Smooth muscle cell (in vitro differentiated cells): Measurements from ENCODE around the gene SHISAL1. TPM values are rescaled to one million over a fixed set of nuclear protein-coding genes. Genes with fewer than 3 reads are reported as not detected.

ENCODE experiments used
- DNase-seq: peaks from one replicate; lab custom pipeline; 2025; ENCODE audit not compliant: unreplicated experiment; lab: John Stamatoyannopoulos, UW
- H2AFZ ChIP-seq: fragments of 200-600 bp; sonication (generic); 2 replicates; pipeline ENCODE4 v1.6.0; 2016; ENCODE audit warnings: antibody characterized with exemption, low read depth, mild to moderate bottlenecking
- H3F3A ChIP-seq: fragments of 200-600 bp; sonication (generic); 2 replicates; pipeline ENCODE4 v1.6.0; 2017; ENCODE audit warnings: antibody characterized with exemption, low read depth
- H3K27ac ChIP-seq: fragments of 200-600 bp; sonication (generic); 2 replicates; pipeline ENCODE4 v1.5.1; 2016; ENCODE audit warnings: low read depth, mild to moderate bottlenecking
- H3K27me3 ChIP-seq: fragments of 200-600 bp; sonication (generic); 2 replicates; pipeline ENCODE4 v1.6.1; 2016; ENCODE audit warnings: low read depth, mild to moderate bottlenecking
- H3K36me3 ChIP-seq: fragments of 200-600 bp; sonication (generic); 2 replicates; pipeline ENCODE4 v1.5.1; 2016; ENCODE audit warnings: low read depth
- H3K4me1 ChIP-seq: fragments of 200-600 bp; sonication (generic); 2 replicates; pipeline ENCODE4 v1.5.1; 2016; ENCODE audit warnings: low read depth
- H3K4me2 ChIP-seq: fragments of 200-600 bp; sonication (generic); 2 replicates; pipeline ENCODE4 v1.6.0; 2016; ENCODE audit warnings: mild to moderate bottlenecking
- H3K4me3 ChIP-seq: fragments of 200-600 bp; sonication (generic); 2 replicates; pipeline ENCODE4 v1.5.1; 2016; ENCODE audit warnings: mild to moderate bottlenecking
- H3K79me2 ChIP-seq: fragments of 200-600 bp; sonication (generic); 2 replicates; pipeline ENCODE4 v1.6.0; 2016; ENCODE audit warnings: low read depth, mild to moderate bottlenecking
- H3K9ac ChIP-seq: fragments of 200-600 bp; sonication (generic); 2 replicates; pipeline ENCODE4 v1.6.0; 2016; ENCODE audit warnings: low read depth
- H3K9me3 ChIP-seq: fragments of 200-600 bp; sonication (generic); replicated peaks from 2 replicates; pipeline ENCODE4 v1.5.1; 2016; ENCODE audit warnings: low read depth
- H4K20me1 ChIP-seq: fragments of 200-600 bp; sonication (generic); 2 replicates; pipeline ENCODE4 v1.6.0; 2016; ENCODE audit warnings: low read depth
- CTCF ChIP-seq: fragments of 200-600 bp; sonication (generic); IDR thresholded peaks from 2 replicates; pipeline ENCODE4 v1.5.1; 2017; ENCODE audit warnings: borderline replicate concordance, mild to moderate bottlenecking, antibody characterized with exemption; ENCODE audit not compliant: insufficient read depth, poor library complexity, severe bottlenecking
- WGBS: methylation state at CpG from one replicate; pipeline ENCODE4 v1.1.7; 2016; ENCODE audit warnings: low lambda C conversion rate; 5-methylcytosine and 5-hydroxymethylcytosine counted together
- polyA plus RNA-seq: library from polyadenylated mRNA; unstranded; fragments of >200 nt; fragmentation: Nextera tagmentation; extraction: Ambion mirVana; gene quantifications from 2 replicates; pipeline ENCODE4 v1.2.1, GENCODE V29; 2016
- total RNA-seq: library from RNA; depleted of rRNA; stranded (reverse); fragments of >200 nt; gene quantifications from 2 replicates; pipeline ENCODE4 v1.2.3, GENCODE V29; 2014

The SHISAL1 gene
- total and polyA plus RNA-seq, 2 experiments from 2014 or later, result 0.78 to 1.9 TPM

GRCh38 chr22:44245867-44246266 lies 66.9 kb downstream of the SHISAL1 start:
- no peaks in the 10 kb centered on the region for H3F3A ChIP-seq
- no peak for TF ChIP-seq CTCF
- no peaks in the 10 kb centered on the region for H3K27me3 ChIP-seq
- H3K27ac ChIP-seq, result no peak overlapping the region
- 94% methylated on average over 8 of the region's 8 CpGs for WGBS
- H2AFZ ChIP-seq, result no peak overlapping the region
- no peaks in the 10 kb centered on the region for H3K4me1 ChIP-seq
- H3K4me3 ChIP-seq, result no peak overlapping the region
- no peaks in the 10 kb centered on the region for H3K79me2 ChIP-seq
- H4K20me1 ChIP-seq, result no peaks in the 10 kb centered on the region
- DNase-seq, result no peak
- H3K4me2 ChIP-seq, result no peak overlapping the region
- H3K9ac ChIP-seq, result no peak overlapping the region
- H3K9me3 ChIP-seq, result no peaks in the 10 kb centered on the region
- H3K36me3 ChIP-seq, result no peaks in the 10 kb centered on the region

GRCh38 chr22:44245438-44245837 lies 67.3 kb downstream of the SHISAL1 start:
- Histone ChIP-seq H3K4me2 (no peak overlapping the region), H3K79me2 (no peaks in the 10 kb centered on the region), H3K27ac (no peak overlapping the region), H3K9ac (no peak overlapping the region), H3K4me1 (no peaks in the 10 kb centered on the region), H3K36me3 (no peaks in the 10 kb centered on the region), H3F3A (no peaks in the 10 kb centered on the region), H3K4me3 (no peak overlapping the region), H2AFZ (no peak overlapping the region), H4K20me1 (no peaks in the 10 kb centered on the region), H3K9me3 (no peaks in the 10 kb centered on the region), H3K27me3 (no peaks in the 10 kb centered on the region)
- WGBS, result 92% methylated on average over 7 of the region's 7 CpGs
- TF ChIP-seq CTCF, result no peak
- no peak for DNase-seq

- no peak overlapping the region for H2AFZ ChIP-seq
- no peaks in the 10 kb centered on the region for H3K79me2 ChIP-seq
- no peaks in the 10 kb centered on the region for H3K9me3 ChIP-seq
- no peak overlapping the region for H3K4me2 ChIP-seq
- H3K36me3 ChIP-seq, result no peaks in the 10 kb centered on the region
- WGBS, result 93% methylated on average over 9 of the region's 9 CpGs
- no peaks in the 10 kb centered on the region for H3K27me3 ChIP-seq
- no peak for TF ChIP-seq CTCF
- H3K27ac ChIP-seq, result no peak overlapping the region
- no peak for DNase-seq
- H4K20me1 ChIP-seq, result no peaks in the 10 kb centered on the region
- no peak overlapping the region for H3K4me3 ChIP-seq
- H3K4me1 ChIP-seq, result no peaks in the 10 kb centered on the region
- no peaks in the 10 kb centered on the region for H3F3A ChIP-seq
- H3K9ac ChIP-seq, result no peak overlapping the region
Observed at GRCh38 chr22:44244265-44244822, 68.4 kb downstream of the SHISAL1 start.

GRCh38 chr22:44243761-44244160 lies 69.0 kb downstream of the SHISAL1 start:
- H3K27ac ChIP-seq, result no peak overlapping the region
- no peaks in the 10 kb centered on the region for H3F3A ChIP-seq
- H3K36me3 ChIP-seq, result no peaks in the 10 kb centered on the region
- H3K4me1 ChIP-seq, result no peaks in the 10 kb centered on the region
- 95% methylated on average over 8 of the region's 8 CpGs for WGBS
- no peaks in the 10 kb centered on the region for H3K9me3 ChIP-seq
- no peak overlapping the region for H3K4me3 ChIP-seq
- no peak overlapping the region for H2AFZ ChIP-seq
- no peak for TF ChIP-seq CTCF
- no peak overlapping the region for H3K4me2 ChIP-seq
- no peak overlapping the region for H3K9ac ChIP-seq
- no peaks in the 10 kb centered on the region for H4K20me1 ChIP-seq
- no peak for DNase-seq
- no peaks in the 10 kb centered on the region for H3K27me3 ChIP-seq
- H3K79me2 ChIP-seq, result no peaks in the 10 kb centered on the region
